Stimulated activated naive CD4-positive, alpha-beta T cell (primary cell): ENCODE data around the gene DNAH10.

Experiments used
- DNase-seq, 6 experiments: peaks; one replicate each; lab custom pipeline; 2025; lab: John Stamatoyannopoulos, UW

The DNAH10 gene

DNA sequence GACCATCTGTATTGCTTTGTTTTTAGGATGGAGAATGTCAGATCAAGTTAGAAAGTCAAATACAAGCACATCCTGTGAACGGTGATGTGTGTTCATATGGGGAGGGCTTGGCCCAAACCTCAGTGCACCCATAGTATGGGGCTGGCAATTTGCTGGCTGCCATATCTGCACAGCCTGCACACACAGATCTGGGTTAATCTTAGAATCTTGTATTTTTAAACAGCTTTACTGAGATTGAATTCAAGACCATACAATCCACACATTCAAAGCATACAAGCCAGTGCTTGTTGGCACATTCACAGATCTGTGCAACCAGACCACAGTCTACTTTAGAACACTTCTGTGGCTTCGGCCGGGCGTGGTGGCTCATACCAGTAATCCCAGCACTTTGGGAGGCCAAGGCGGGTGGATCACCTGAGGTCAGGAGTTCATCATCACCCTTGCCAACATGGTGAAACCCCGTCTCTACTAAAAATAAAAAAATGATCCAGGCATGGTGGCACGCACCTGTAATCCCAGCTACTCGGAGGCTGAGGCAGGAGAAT is 120.1 kb downstream of the DNAH10 start:
- no peak for DNase-seq

DNA sequence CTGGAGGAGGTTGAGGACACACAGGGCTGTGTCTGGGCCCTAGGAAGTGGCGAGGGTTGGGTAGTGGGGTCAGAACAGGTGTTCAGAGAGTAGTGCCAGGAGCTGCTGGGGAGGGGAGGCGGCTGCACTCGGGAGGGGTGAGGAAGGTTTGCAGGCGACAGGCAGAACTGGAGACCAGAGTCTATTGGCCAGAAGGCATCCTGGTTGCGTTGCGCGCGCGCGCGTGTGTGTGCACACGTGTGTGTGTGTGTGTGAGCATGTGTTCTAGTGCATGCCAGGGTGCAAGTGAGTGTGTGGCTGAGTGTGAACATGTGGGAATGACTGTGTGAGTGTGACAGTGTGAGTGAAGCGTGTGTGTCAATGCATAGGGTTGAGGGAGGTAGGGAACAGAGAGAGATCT is 124.2 kb downstream of the DNAH10 start:
- no peak for DNase-seq

DNA sequence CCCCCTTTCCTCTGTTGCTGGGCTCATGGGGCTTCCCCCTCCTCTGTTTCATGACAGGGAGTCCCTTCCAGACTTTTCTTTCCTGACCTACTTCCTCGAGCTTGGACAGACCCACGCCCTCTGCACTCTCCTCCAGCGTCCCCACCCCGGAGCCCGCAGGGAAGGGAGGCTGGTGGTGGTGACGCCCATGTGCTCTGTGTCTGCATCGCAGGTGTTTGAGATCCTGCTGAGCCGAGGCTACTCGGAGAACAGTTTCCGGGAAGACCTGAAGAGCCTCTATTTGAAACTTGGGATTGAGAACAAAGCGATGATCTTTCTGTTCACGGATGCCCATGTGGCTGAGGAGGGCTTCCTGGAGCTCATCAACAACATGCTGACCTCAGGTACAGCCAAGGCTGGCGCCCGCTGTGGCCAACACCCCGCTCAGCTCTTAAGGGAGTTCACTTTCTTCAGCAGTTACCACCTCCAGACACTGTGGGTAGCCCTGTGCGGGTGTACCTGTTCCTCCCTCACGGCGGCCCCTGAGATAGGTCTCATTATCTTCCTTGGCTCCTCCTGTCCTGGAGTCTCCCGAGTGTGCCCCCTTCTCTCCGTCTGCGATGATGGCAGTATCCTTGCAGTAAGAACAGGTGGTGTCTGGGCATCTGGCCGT is 125.0 kb downstream of the DNAH10 start:
- no peak for DNase-seq

DNA sequence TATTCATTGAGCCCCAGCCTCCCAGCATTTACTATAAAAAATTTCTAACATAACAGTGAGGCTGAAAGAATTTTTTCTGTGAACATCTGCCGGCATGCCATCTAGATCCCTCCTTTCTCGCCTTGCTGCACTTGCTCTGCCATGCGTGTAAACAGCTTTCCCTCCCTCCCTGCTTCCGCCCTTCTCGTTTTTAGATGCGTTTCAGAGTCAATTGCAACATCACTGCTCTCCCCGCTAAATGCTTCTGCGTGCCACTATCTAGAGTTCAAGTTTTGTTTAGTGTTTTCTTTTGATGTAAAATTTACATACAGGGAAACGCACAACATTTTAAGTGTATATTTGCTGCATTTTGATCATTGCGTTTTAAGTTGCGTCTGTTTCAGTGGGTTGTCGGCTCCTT is 126.9 kb downstream of the DNAH10 start:
- no peak for DNase-seq

- no peak for DNase-seq
These were observed 127.9 kb downstream of the DNAH10 start for GRCh38 chr12:123889848-123890535.

- DNase-seq, result no peak
These were observed 128.4 kb downstream of the DNAH10 start for GRCh38 chr12:123890536-123890902.

DNA sequence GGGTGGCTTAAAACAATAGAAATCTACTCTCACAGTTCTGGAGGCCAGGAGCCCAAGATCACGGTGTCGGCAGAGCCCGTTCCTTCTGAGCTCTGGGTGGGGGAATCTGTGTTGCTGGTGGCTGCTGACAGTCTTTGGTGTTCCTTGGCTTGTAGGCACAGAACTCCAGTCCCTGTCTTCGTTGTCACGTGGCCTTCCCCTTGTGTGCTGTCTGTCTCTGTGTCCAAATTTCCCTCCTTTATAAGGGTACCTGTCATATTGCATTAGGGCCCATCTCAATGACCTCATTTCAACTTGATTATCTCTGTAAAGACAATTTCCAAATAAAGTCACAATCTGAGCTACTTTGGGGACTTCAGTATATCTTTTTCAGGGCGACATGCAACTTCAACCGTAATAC is 128.9 kb downstream of the DNAH10 start:
- no peak for DNase-seq

- DNase-seq, result no peak
These were observed 129.5 kb downstream of the DNAH10 start for GRCh38 chr12:123891516-123892179.

GRCh38 chr12:123892180-123892559 is 130.1 kb downstream of the DNAH10 start:
- DNase-seq, result no peak

GRCh38 chr12:123892853-123893252 is 130.8 kb downstream of the DNAH10 start:
- no peak for DNase-seq

GRCh38 chr12:123893276-123893675 is 131.2 kb downstream of the DNAH10 start:
- DNase-seq, result no peak

DNA sequence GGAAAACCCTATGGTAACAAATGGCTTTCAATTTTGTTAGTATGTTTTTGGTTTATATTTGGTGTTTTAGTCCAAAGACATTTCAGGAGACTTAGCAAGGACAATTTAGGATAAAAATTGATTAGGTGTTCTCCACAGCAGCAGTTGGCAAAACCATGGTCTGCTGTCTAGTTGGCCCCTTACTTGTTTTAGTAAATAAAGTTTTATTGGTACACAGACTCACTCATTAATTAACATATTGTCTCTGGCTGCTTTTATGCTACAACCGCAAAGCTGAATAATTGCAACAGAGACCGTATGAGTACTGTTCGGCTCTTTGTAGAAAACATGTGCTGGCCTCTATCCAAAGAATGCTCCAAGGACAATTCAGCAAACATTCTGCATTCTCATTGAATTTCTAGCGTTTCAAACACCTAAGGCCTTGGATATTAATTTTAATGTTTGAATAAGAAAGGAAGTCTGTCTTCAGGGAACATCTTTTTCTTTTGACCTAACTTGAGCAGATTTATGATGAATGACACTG is 132.8 kb downstream of the DNAH10 start:
- no peak for DNase-seq

GRCh38 chr12:123895451-123895850 is 133.3 kb downstream of the DNAH10 start:
- DNase-seq, result no peak

- no peak for DNase-seq
These were observed 134.7 kb downstream of the DNAH10 start for GRCh38 chr12:123896767-123897166.

DNA sequence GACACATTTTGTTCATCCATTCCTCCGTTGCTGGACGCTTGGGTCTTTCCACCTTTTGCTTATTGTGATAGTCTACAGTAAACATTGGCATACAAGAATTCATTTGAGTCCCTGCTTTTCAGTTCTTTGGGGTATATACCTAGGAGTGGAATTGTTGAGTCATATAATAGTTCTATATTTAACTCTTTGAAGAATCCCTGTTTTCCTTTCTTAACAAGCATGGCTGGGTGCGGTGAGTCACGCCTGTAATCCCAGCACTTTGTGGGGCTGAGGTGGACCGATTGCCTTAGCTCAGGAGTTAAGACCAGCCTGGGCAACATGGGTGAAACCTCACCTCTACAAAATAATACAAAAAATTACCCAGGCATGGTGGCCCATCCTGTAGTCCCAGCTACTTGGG is 135.1 kb downstream of the DNAH10 start:
- no peak for DNase-seq

DNA sequence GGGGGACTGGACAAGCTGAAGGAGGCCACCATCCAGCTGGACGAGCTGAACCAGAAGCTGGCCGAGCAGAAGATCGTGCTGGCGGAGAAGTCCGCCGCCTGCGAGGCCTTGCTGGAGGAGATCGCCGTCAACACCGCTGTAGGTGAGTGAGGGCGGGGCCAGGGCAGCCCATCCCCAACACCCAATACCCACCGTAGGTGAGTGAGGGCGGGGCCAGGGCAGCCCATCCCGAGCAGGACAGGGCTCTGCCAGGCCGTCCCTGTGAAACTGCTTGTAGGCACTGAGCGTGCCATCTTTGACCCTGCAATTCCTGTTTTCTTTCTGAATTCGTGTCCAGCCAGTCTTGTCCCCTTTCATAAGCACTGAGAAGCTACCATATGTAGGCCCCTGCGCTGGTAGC is 136.6 kb downstream of the DNAH10 start:
- no peak for DNase-seq

GRCh38 chr12:123899368-123899767 is 137.3 kb downstream of the DNAH10 start:
- no peak for DNase-seq

- DNase-seq, result no peak
These were observed 138.8 kb downstream of the DNAH10 start for GRCh38 chr12:123900871-123901376.

DNA sequence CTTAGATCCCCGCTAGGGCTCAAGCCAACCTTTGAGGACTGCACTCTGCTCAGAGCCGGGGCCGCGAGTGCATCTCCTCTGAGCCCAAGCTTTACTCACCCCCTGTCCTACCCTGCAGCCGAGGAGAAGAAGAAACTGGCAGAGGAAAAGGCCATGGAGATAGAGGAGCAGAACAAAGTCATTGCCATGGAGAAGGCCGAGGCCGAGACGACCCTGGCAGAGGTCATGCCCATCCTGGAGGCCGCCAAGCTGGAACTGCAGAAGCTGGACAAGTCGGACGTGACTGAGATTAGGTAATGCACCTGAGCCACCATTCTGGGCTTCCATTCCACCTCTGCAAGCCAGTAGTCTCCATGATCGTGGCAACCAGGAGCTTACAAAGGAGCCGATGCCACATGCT is 140.7 kb downstream of the DNAH10 start:
- no peak for DNase-seq

DNA sequence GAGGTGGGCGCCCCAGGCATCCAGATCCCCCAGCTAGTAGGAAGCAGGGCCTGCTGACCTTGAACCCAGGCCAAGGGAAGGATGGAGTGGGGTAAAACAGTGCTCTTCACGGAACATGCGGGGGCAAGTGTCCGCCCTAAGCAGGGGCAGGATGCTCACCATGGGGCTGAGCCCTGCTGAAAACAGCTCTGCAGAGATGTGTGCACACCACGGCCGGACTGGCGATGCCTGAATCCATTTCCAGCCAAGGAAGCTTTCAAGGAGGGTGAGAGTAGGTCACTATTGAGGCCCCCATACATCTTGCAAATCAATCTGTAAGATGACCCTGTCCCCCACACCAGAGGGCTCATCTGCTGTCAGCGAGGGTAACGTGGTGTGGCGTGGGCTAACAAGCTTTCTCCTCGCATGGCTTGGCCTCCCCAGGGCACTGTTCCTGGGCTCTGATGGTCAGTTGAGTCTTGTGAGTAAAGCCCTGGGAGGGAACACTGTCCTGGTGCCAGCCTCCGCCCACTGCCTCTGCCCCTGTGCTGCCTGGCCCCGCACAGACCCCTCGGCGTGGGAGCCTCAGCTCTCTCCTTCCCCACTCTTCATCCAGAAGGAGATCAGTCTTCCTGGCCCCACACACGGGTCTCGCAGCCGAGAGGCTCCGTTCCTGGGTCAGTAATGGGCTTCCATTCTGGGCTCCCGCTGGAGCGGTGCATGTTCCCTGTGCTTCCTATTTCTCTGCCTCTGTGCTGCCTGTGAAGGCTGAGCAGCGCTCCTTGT is 141.4 kb downstream of the DNAH10 start:
- no peak for DNase-seq

GRCh38 chr12:123905319-123905925 is 143.3 kb downstream of the DNAH10 start:
- DNase-seq, result peak; percentile 25 to 79 (median 52)
